Pancreas (tissue), 10 donors: ENCODE data around the gene CCDC110. TPM values are rescaled to one million over a fixed set of nuclear protein-coding genes. Genes with fewer than 3 reads are reported as not detected.
"Not testable (repeated sequence)": the region's sequence is repeated elsewhere in the genome, so short reads cannot be mapped to it uniquely, and the experiment has no call there.

Experiments used
- ATAC-seq, 4 donors: fragments of 200-7000 bp; cut with Tn5 transposase; one replicate each; pipeline versions ENCODE4 v1.8.0 to v1.9.1; 2020; ENCODE audit warnings: mild to moderate bottlenecking in 4 of 4, moderate library complexity in 4 of 4
- DNase-seq, 6 donors: peaks; one replicate each; pipeline ENCODE4 v3.0.0-alpha.2; 2020
- FAIRE-seq: peaks from 2 replicates; lab custom pipeline; 2012; peaks lifted over from hg19 to GRCh38; lab: Jason Lieb, UNC
- H3K27ac ChIP-seq, 4 donors: fragments of 200-600 bp; sonication (generic); 1 replicate in 3 of 4; 2 replicates in 1 of 4; pipeline versions ENCODE4 v1.5.0 to v1.8.0; 2020
- H3K27me3 ChIP-seq, 4 donors: fragments of 200-600 bp; one replicate each; pipeline ENCODE4 v1.8.0; 2021
- H3K36me3 ChIP-seq, 3 donors: fragments of 200-600 bp; sonication (generic) in 1 of 3; one replicate each; pipeline versions ENCODE4 v1.5.0 to v1.8.0; 2020 to 2021
- H3K4me1 ChIP-seq, 3 donors: fragments of 200-600 bp; one replicate each; pipeline ENCODE4 v1.8.0; 2021
- H3K4me3 ChIP-seq, 4 donors: fragments of 200-600 bp; sonication (generic) in 2 of 4; one replicate each; pipeline versions ENCODE4 v1.5.0 to v1.8.0; 2020 to 2021
- H3K9me3 ChIP-seq, 4 donors: fragments of 200-600 bp; one replicate each; pipeline ENCODE4 v1.8.0; 2021
- WGBS, 2 donors: extraction: QIAGEN DNeasy Blood & Tissue Kit; methylation state at CpG; one replicate each; pipeline ENCODE4 v1.1.7; 2013; 5-methylcytosine and 5-hydroxymethylcytosine counted together
- intact Hi-C, 3 donors: fragments of 100-400 bp; cut with DNase I; formaldehyde crosslinking; loops; one replicate each; pipeline versions ENCODE4 v1.11.1 to v1.14.2; 2022
- polyA plus RNA-seq, 2 donors: library from polyadenylated mRNA; stranded (reverse); fragments of 200-250 nt; gene quantifications; one replicate each; pipeline ENCODE4 v1.2.3, GENCODE V29; 2013
- total RNA-seq, 6 donors: library from RNA; stranded (reverse); fragmentation: NEBNext Ultra II Directional in 4 of 6; extraction: Animal tissue kit (Norgen Biotek cat#: 25700) in 4 of 6; gene quantifications; one replicate each; pipeline versions ENCODE4 v1.2.1 to v1.2.4, GENCODE V29; 2021 to 2023
- TF ChIP-seq, protein P1 (sequence below), 4 donors: fragments of 200-600 bp; sonication (generic) in 3 of 4; IDR thresholded peaks; one replicate each; pipeline versions ENCODE4 v1.5.0 to v1.8.0; 2021; ENCODE audit warnings: antibody characterized with exemption in 4 of 4
- donor health status: healthy with polysubstance abuse.
- donor health status: DM: no; HTN: no; CAD: no; lungs with moderate emphysema.
- donor health status: DM: no; HTN: no; CAD: no.
- donor health status: control.
- donor health status: control.
- donor health status: Bipolar disorder and iron deficiency.
- donor health status: DM: yes; HTN: yes; CAD: no.
- donor health status: DM: no; HTN: no; CAD: no.
- donor health status: DM: no; HTN: no; CAD: no.
- donor health status: DM: yes; HTN: yes; CAD: no.

Gene CCDC110
- total and polyA plus RNA-seq, 8 donors = 4.1 to 25.8 (median 14.9) TPM

- Histone ChIP-seq H3K4me3 (no peak overlapping the region), H3K27ac (peak overlapping the region in 1 of 4 donors; percentile 23), H3K9me3 (no peaks in the 10 kb centered on the region), H3K4me1 (peaks cover 0 to 5% (median 0%) of the 10 kb centered on the region in 3 donors), H3K36me3 (no peaks in the 10 kb centered on the region), H3K27me3 (no peaks in the 10 kb centered on the region)
- 71 to 73% methylated on average over 17 of the region's 17 CpGs for WGBS, 2 donors
- TF ChIP-seq, protein P1, sequence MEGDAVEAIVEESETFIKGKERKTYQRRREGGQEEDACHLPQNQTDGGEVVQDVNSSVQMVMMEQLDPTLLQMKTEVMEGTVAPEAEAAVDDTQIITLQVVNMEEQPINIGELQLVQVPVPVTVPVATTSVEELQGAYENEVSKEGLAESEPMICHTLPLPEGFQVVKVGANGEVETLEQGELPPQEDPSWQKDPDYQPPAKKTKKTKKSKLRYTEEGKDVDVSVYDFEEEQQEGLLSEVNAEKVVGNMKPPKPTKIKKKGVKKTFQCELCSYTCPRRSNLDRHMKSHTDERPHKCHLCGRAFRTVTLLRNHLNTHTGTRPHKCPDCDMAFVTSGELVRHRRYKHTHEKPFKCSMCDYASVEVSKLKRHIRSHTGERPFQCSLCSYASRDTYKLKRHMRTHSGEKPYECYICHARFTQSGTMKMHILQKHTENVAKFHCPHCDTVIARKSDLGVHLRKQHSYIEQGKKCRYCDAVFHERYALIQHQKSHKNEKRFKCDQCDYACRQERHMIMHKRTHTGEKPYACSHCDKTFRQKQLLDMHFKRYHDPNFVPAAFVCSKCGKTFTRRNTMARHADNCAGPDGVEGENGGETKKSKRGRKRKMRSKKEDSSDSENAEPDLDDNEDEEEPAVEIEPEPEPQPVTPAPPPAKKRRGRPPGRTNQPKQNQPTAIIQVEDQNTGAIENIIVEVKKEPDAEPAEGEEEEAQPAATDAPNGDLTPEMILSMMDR (IDR thresholded peaks at IDR 0.05) = no peak
- DNase-seq (no peak), FAIRE-seq (no peak), ATAC-seq (no peak)
- intact Hi-C loops = no loop called here
These were observed 42.7 kb upstream of the CCDC110 start for GRCh38 chr4:185514182-185514697.

DNA sequence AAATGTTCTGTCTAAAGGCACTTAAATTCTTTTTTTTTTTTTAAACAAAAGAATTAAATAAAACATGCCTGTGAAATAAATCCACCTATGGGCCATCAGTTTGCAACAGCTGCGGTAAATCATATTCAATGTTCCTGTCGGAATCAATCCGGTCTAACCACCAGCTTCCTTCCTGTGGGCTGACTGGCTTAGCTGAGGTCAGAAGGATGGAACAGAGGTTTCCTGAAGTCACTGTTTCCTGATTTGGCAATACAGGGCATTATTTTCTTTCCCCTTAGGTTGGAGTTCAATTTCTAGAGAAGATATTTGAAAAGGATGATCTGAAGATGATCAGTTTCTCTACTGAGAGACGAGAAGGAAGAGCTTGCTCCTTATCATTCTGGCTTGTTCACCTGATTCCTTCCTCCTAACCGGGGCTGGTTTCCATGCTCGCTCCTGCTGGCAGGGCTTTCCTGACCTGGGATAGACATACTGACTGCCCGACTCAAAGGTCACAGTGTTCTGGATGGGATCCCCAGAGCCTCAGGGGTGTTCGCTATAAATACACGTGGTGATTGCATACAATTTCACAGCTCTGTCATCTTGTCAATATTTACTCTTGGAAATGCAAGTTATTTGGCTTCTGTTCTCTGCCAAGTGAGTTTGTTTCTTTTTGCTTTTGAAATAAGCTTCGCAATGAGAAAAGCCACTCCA is 42.1 kb upstream of the CCDC110 start:
- H3K4me3 ChIP-seq = no peak overlapping the region
- WGBS, 2 donors = 41 to 42% methylated on average over 10 of the region's 10 CpGs
- peaks cover 0 to 5% (median 0%) of the 10 kb centered on the region in 3 donors for H3K4me1 ChIP-seq
- intact Hi-C loops = no loop called here
- DNase-seq = peak in 3 of 6 donors; percentile 40 to 48 (median 43)
- no peaks in the 10 kb centered on the region for H3K9me3 ChIP-seq
- H3K27ac ChIP-seq = peak overlapping the region in 1 of 4 donors; percentile 23
- TF ChIP-seq, protein P1 (IDR thresholded peaks at IDR 0.05) = no peak
- no peaks in the 10 kb centered on the region for H3K36me3 ChIP-seq
- H3K27me3 ChIP-seq = no peaks in the 10 kb centered on the region
- FAIRE-seq = no peak
- peak; percentile 75 to 85 (median 82) for ATAC-seq

GRCh38 chr4:185512516-185512915 is 41.0 kb upstream of the CCDC110 start:
- Histone ChIP-seq H3K4me3 (no peak overlapping the region), H3K27ac (no peak overlapping the region), H3K27me3 (no peaks in the 10 kb centered on the region), H3K4me1 (peaks cover 0 to 5% (median 0%) of the 10 kb centered on the region in 3 donors), H3K36me3 (no peaks in the 10 kb centered on the region), H3K9me3 (no peaks in the 10 kb centered on the region)
- DNase-seq = no peak
- intact Hi-C loops = no loop called here
- FAIRE-seq = no peak
- TF ChIP-seq, protein P1 (IDR thresholded peaks at IDR 0.05) = no peak
- WGBS, 2 donors = 89 to 98% methylated on average over 3 of the region's 3 CpGs
- ATAC-seq = no peak

DNA sequence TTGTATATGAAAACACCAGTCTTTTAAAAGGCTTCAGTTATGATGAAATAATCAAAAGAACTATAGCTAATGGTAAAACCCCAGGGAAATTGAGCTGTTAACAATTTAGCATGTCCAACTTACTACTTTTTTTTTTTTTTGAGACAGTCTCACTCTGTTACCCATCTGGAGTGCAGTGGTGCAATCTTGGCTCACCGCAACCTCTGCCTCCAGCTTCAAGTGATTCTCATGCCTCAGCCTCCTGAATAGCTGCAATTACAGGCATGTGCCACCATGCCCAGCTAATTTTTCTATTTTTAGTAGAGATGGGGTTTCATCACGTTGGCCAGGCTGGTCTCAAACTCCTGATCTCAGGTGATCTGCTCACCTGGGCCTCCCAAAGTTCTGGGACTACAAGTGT is 39.7 kb upstream of the CCDC110 start:
- WGBS, 2 donors = 77 to 89% methylated on average over 2 of the region's 2 CpGs
- FAIRE-seq, ATAC-seq, H3K9me3 ChIP-seq, H3K4me1 ChIP-seq, H3K27me3 ChIP-seq, H3K36me3 ChIP-seq, H3K4me3 ChIP-seq, intact Hi-C loops, DNase-seq, H3K27ac ChIP-seq: not testable (repeated sequence)

- peaks cover 0 to 5% (median 0%) of the 10 kb centered on the region in 3 donors for H3K4me1 ChIP-seq
- DNase-seq (peak in 2 of 6 donors; percentile 41 to 43), FAIRE-seq (no peak), ATAC-seq (peak; percentile 63 to 76 (median 72))
- TF ChIP-seq, protein P1 (IDR thresholded peaks at IDR 0.05) = no peak
- no peaks in the 10 kb centered on the region for H3K9me3 ChIP-seq
- no peak overlapping the region for H3K27ac ChIP-seq
- H3K4me3 ChIP-seq = no peak overlapping the region
- H3K27me3 ChIP-seq = no peaks in the 10 kb centered on the region
- H3K36me3 ChIP-seq = no peaks in the 10 kb centered on the region
- intact Hi-C loops = no loop called here
- 19 to 20% methylated on average over 5 of the region's 5 CpGs for WGBS, 2 donors
These were observed 39.3 kb upstream of the CCDC110 start for GRCh38 chr4:185510806-185511205.
